HUES48 (cell line): Measurements from ENCODE around the gene PARVG.

Experiments
- H3K27ac ChIP-seq: one replicate; pipeline ENCODE4 v1.7.0; 2013; ENCODE audit warnings: low read depth, low read length, inconsistent platforms
- H3K27me3 ChIP-seq: 2 replicates; pipeline ENCODE4 v1.6.1; 2013; ENCODE audit warnings: mild to moderate bottlenecking, low read length; ENCODE audit not compliant: control insufficient read depth, insufficient read depth
- H3K36me3 ChIP-seq: 2 replicates; pipeline ENCODE4 v1.6.1; 2013; ENCODE audit warnings: low read length; ENCODE audit not compliant: control insufficient read depth, insufficient read depth
- H3K4me1 ChIP-seq: 2 replicates; pipeline ENCODE4 v1.6.1; 2013; ENCODE audit warnings: mild to moderate bottlenecking, low read length; ENCODE audit not compliant: control insufficient read depth, insufficient read depth
- H3K4me3 ChIP-seq: 2 replicates; pipeline ENCODE4 v1.5.1; 2013; ENCODE audit warnings: mild to moderate bottlenecking, low read depth, low read length
- H3K9ac ChIP-seq: 2 replicates; pipeline ENCODE4 v1.6.1; 2013; ENCODE audit warnings: mild to moderate bottlenecking, low read depth, low read length, moderate library complexity
- H3K9me3 ChIP-seq: 2 replicates; pipeline ENCODE4 v1.6.1; 2013; ENCODE audit warnings: low read length; ENCODE audit not compliant: control insufficient read depth, insufficient read depth

The PARVG gene

DNA sequence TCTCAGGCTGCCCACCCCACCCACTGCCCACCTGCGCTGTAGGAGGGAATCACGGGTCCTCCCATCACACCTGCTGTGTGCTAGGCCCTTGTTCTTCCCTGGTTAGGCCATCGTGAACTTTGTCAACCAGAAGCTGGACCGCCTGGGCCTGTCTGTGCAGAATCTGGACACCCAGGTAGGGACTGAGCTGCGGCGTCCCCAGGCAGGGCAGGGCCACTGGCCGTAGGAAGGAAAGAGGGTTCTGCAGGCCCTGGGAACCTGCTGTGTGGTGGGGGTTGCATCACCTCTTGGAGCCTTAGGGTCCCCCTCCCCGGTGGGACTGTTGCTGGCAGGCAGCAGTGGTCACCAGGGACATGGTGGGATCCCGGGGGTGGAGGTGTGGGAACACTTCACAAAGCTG, 15.5 kb downstream of the PARVG start:
- H3K36me3 ChIP-seq = no peaks in the 10 kb centered on the region
- H3K27ac ChIP-seq = no peak overlapping the region
- no peaks in the 10 kb centered on the region for H3K4me1 ChIP-seq
- H3K9me3 ChIP-seq = no peaks in the 10 kb centered on the region
- no peak overlapping the region for H3K4me3 ChIP-seq
- no peaks in the 10 kb centered on the region for H3K27me3 ChIP-seq
- no peak overlapping the region for H3K9ac ChIP-seq

DNA sequence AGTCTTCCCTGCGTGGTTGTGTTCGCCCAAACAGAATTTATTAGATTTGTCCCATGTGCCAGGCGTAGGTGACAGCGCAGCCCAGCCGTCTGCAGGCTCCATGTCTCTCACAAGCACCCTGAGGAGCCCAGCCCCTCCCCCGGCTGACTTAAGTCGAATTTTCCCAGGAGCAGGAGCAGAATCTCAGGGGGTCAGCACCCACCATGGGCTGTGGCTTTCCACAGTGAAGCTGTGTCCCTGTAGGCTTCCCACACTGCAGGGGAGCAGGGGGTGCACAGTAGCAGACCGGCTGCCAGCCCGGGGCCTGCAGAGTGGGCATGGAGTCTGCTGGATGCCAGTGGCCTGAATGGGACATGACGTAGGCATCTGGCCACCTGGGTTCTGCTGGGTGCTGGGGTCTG, 16.0 kb downstream of the PARVG start:
- H3K36me3 ChIP-seq = no peaks in the 10 kb centered on the region
- no peaks in the 10 kb centered on the region for H3K9me3 ChIP-seq
- H3K27ac ChIP-seq = no peak overlapping the region
- H3K4me1 ChIP-seq = no peaks in the 10 kb centered on the region
- no peak overlapping the region for H3K4me3 ChIP-seq
- H3K9ac ChIP-seq = no peak overlapping the region
- no peaks in the 10 kb centered on the region for H3K27me3 ChIP-seq

DNA sequence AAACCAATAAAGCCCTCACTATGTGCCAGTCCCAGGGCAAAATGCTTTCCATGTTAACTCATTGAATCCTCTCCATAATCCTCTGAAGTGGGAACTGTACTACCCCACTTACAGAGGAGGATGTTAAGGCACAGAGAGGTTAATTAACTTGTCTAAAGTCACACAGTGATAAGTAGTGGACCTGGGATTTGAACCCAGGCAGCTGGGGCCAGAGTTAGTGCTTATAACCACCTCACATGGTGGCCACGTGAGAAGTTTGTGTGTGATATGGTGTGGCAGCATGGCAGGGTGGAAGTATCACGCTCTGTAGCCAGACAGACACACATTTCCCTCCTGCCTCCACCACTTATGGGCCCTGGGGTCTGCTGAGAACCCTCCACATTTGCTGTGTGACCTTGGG, 16.5 kb downstream of the PARVG start:
- no peaks in the 10 kb centered on the region for H3K36me3 ChIP-seq
- H3K4me3 ChIP-seq = no peak overlapping the region
- H3K9ac ChIP-seq = no peak overlapping the region
- H3K27me3 ChIP-seq = no peaks in the 10 kb centered on the region
- no peaks in the 10 kb centered on the region for H3K4me1 ChIP-seq
- no peaks in the 10 kb centered on the region for H3K9me3 ChIP-seq
- no peak overlapping the region for H3K27ac ChIP-seq

DNA sequence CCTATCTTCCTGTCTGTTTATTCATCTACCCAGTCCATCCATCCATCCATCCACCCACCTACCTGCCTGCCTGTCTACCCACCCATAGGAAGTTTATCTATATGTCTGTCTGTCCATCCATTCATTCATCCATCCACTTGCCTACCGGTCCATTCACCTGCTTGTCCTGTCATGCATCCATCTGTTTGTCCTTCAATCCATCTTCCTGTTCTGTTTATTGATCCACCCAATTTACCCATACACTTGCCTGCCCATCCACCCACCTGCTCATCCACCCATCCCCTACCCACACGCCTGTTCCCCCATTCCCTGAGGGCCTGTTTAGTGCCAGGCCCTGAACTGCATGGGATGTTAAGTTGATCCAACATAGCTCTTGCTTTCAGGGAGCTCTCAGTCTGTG, 18.4 kb downstream of the PARVG start:
- no peaks in the 10 kb centered on the region for H3K9me3 ChIP-seq
- H3K4me1 ChIP-seq = no peaks in the 10 kb centered on the region
- no peaks in the 10 kb centered on the region for H3K36me3 ChIP-seq
- no peak overlapping the region for H3K27ac ChIP-seq
- no peak overlapping the region for H3K4me3 ChIP-seq
- H3K27me3 ChIP-seq = no peaks in the 10 kb centered on the region
- no peak overlapping the region for H3K9ac ChIP-seq

DNA sequence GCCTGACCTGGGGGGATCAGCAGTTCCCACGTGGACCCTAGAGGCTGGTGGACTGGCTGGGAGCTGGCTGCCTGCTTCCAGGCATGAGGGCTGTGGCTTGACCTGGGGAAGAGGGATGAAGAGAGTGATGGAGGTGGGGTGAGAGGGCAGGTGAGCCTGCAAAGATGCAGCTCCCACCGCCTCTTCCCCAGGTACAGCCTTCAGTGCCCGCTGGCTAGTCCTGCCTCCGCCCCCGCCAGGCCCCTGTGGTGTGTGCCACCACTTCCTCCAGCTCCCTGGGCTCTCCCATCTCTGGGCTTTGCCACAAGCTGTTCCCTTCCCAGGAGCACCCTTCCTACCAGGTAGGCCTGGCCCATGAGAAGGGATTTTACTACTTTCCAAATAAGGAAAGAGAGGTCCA, 19.1 kb downstream of the PARVG start:
- Histone ChIP-seq H3K36me3 (no peaks in the 10 kb centered on the region), H3K27ac (no peak overlapping the region), H3K9ac (no peak overlapping the region)

DNA sequence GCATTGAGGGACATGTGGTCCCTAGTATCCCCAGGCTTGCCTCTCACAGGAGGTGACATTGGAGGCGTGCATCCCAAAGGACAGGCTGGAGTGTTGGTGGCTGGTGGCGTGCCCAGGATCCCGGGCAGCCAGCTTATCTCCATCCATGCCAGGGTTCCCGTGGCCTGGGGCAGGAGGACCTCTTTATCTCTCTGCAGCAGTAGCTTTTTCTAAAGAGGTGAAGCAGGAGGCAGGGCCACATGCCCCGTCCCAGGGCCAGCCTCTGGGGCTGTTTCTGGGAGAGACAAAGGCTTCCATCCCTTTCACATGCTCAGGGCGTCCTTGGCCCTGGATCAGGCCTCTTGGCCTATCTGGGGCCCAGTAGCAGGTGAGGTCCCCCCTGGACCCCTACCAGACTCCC, 19.7 kb downstream of the PARVG start:
- Histone ChIP-seq H3K4me1 (no peaks in the 10 kb centered on the region), H3K9me3 (no peaks in the 10 kb centered on the region), H3K27me3 (no peaks in the 10 kb centered on the region), H3K9ac (no peak overlapping the region), H3K4me3 (no peak overlapping the region), H3K27ac (no peak overlapping the region), H3K36me3 (no peaks in the 10 kb centered on the region)

More for the DNA sequence above, 19.1 kb downstream of the PARVG start:
- H3K9me3 ChIP-seq = no peaks in the 10 kb centered on the region
- H3K4me3 ChIP-seq = no peak overlapping the region
- H3K4me1 ChIP-seq = no peaks in the 10 kb centered on the region
- no peaks in the 10 kb centered on the region for H3K27me3 ChIP-seq

DNA sequence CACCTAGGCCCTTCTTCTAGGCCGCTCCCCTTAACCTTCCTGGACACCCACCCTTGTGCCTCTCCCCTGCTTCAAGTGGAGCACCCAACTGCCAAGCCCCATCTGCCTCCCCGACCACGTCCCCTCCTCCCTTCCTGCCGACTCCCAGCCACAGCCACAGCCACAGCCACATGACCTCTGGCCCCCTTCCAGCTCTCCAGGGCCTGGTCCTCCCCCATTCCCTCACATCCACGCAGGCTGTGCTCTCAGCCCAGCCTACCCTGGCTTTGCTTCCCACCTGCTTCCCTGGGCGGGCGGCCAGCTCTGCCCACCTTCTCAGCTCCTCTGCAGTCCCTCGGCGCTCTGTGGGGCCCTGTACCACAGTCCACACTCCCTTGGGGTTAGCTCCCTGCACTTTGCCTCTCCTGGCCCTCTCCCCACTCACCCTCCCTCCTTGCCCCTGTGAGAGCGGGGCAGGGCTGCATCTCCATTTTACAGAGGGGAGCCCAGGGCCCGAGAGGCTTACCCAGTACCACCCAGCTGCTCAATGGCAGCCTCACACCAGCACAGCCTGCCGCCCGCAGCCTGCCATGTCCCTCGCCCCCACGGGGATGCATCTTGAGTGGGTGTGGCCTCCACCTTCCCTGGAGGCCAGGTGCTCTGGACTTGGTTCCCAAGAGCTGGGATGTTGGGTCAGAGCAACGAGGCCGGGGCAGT, 20.3 kb downstream of the PARVG start:
- no peaks in the 10 kb centered on the region for H3K27me3 ChIP-seq
- H3K27ac ChIP-seq = no peak overlapping the region
- H3K9ac ChIP-seq = no peak overlapping the region
- no peaks in the 10 kb centered on the region for H3K9me3 ChIP-seq
- no peaks in the 10 kb centered on the region for H3K4me1 ChIP-seq
- no peak overlapping the region for H3K4me3 ChIP-seq
- H3K36me3 ChIP-seq = no peaks in the 10 kb centered on the region

DNA sequence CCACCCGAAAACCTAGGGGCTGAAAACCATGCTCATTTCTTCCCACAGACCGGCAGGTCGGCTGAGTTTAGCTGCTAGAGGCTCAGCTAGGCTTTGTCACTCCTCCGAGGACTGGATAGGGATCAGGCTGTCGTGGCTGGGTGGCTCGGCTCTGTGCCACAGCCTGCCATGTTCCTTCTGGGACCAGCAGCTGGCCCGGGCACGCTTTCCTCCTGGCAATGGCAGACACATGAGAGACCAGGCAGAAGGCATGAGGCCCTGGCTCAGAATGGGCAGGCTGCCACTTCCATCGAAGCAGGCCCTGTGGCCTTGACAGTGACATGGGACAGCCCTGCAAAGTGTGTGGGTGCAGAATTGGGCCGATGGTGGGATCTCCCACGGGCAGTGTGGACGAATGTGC, 20.9 kb downstream of the PARVG start:
- no peaks in the 10 kb centered on the region for H3K36me3 ChIP-seq

DNA sequence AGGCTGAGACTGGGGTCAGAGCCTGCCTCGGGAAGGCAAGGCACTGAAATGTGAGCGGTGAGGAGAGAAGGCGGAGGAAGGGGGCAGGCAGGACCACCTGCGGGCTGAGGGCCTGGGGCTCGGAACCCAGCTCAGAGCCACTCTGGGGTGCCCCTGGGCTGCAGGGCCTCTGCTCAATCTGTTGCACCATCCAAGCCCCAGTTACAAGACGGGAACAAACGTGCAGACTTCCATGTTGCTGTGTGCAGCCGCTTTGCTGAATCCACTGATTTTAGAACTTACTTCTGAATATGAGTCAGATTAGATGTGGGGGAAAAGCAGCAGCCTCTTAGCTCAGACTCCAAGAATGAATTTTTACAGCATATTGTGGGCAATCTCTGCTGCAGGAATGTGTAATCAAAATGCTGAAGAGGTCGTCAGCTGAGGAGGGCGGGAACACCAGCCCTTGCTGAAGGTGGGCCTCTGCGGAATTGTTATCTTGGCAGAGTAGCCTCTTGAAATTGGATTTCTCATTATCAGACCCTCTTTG, 21.6 kb downstream of the PARVG start:
- H3K27me3 ChIP-seq = no peaks in the 10 kb centered on the region
- H3K9ac ChIP-seq = no peak overlapping the region
- H3K4me1 ChIP-seq = no peaks in the 10 kb centered on the region
- no peaks in the 10 kb centered on the region for H3K36me3 ChIP-seq
- H3K4me3 ChIP-seq = no peak overlapping the region
- no peak overlapping the region for H3K27ac ChIP-seq
- no peaks in the 10 kb centered on the region for H3K9me3 ChIP-seq

More for the DNA sequence above, 20.9 kb downstream of the PARVG start:
- Histone ChIP-seq H3K9me3 (no peaks in the 10 kb centered on the region), H3K9ac (no peak overlapping the region), H3K4me1 (no peaks in the 10 kb centered on the region), H3K4me3 (no peak overlapping the region), H3K27me3 (no peaks in the 10 kb centered on the region), H3K27ac (no peak overlapping the region)

DNA sequence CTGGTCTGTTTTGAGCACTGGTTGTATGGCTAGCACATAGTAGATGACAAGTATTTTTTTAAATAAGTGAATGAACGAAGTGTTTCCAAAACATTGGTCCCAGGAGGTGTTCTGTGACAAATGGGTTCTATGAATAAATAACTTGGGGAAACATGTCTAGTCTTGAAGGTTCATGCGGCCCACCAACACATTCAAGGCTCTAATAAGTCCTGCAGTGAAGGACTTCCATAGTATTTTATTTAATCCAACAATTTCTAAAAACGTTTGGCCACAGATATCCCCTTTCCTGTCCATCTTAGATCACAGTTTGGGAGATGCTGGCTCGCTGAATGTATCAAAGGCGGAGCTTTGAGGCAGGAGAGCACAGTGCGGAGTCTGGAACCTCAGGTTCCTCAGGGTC, 22.5 kb downstream of the PARVG start:
- Histone ChIP-seq H3K27me3 (no peaks in the 10 kb centered on the region), H3K36me3 (no peaks in the 10 kb centered on the region), H3K4me1 (no peaks in the 10 kb centered on the region), H3K4me3 (no peak overlapping the region), H3K9me3 (no peaks in the 10 kb centered on the region), H3K9ac (no peak overlapping the region), H3K27ac (no peak overlapping the region)

DNA sequence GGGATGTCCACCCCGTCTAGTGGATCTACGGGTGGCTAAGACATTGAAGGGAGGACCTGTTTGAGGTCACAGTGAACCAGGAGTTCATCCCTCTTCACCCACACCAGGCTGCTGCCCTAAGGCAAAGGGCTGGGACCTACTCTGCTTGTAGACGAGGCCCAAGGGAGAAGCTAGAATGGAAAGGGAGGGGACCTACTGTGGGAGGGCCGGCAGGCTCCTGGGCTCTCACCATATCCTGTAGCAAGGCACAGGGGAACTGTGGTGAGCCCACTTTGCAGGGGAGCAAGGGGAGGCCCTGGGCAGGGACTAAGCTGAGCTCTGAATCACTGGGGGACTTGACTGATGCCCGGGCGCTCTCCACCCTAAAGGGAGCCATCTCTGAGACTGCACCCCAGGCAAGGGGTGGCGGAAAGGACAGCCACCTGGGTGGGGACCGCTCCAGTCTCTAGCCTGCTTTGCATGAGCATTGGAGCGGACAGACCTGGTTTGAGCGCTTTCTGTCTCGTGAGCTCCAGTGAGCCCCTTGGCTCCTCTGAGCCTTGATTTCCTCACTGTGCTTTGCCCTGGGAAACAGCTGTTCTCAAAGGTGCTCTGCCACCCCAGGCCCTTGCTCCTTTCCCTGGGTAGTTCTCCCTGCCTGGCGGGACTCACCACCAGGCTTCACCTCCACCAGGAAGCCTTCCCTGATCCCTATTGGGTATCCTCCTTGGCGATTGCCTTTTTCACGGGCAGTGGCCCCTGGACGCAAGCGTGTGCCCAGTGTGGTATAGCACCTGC, 24.2 kb downstream of the PARVG start:
- H3K4me3 ChIP-seq = no peak overlapping the region
- H3K27me3 ChIP-seq = no peaks in the 10 kb centered on the region
- H3K9me3 ChIP-seq = no peaks in the 10 kb centered on the region
- no peak overlapping the region for H3K9ac ChIP-seq
- H3K27ac ChIP-seq = no peak overlapping the region
- H3K36me3 ChIP-seq = no peaks in the 10 kb centered on the region
- no peaks in the 10 kb centered on the region for H3K4me1 ChIP-seq
